ENCODE data around the gene TES. TPM values are rescaled to one million over a fixed set of nuclear protein-coding genes. Genes with fewer than 3 reads are reported as not detected.

Gene TES
- total and polyA plus RNA-seq, 4 donors, result 5.7 to 11.8 (median 7.5) TPM

- H3K27ac ChIP-seq (ENCODE audit: low read depth in 1 of 2, low read length in 2 of 2), result no peak overlapping the region
- no peak overlapping the region for H3K4me3 ChIP-seq (ENCODE audit: low read depth in 1 of 3, low read length in 3 of 3)
- DNase-seq (ENCODE audit: low spot score), result no peak
- TF ChIP-seq FOXA1 (IDR thresholded peaks at IDR 0.05) (peak; percentile 34), FOXA2 (IDR thresholded peaks at IDR 0.05) (peak; percentile 64), RXRA (IDR thresholded peaks at IDR 0.05) (peak in 1 of 2 donors; percentile 30), TAF1 (conservative IDR thresholded peaks at IDR 0.05) (no peak)
- no peaks in the 10 kb centered on the region for H3K9me3 ChIP-seq (ENCODE audit: control insufficient read depth in 4 of 4, low read length in 3 of 4)
- H3K36me3 ChIP-seq (ENCODE audit: control insufficient read depth in 4 of 4, insufficient read depth in 3 of 4, low read depth in 1 of 4, low read length in 3 of 4), result no peaks in the 10 kb centered on the region
- peaks cover 0 to 5% (median 4%) of the 10 kb centered on the region in 4 donors for H3K4me1 ChIP-seq (ENCODE audit: control insufficient read depth in 4 of 4, insufficient read depth in 4 of 4, low read length in 3 of 4)
- 48% methylated on average over 3 of the region's 3 CpGs for WGBS
- no peaks in the 10 kb centered on the region for H3K27me3 ChIP-seq (ENCODE audit: control insufficient read depth in 4 of 4, insufficient read depth in 4 of 4, low read length in 3 of 4)
- H3K9ac ChIP-seq (ENCODE audit: low read depth in 1 of 2, low read length in 2 of 2), result no peak overlapping the region
These were observed 6.7 kb downstream of the TES start for GRCh38 chr7:116216956-116217571.

GRCh38 chr7:116218051-116218645, 7.8 kb downstream of the TES start:
- WGBS, result 57% methylated on average over 4 of the region's 4 CpGs
- Histone ChIP-seq H3K9me3 (ENCODE audit: control insufficient read depth in 4 of 4, low read length in 3 of 4) (no peaks in the 10 kb centered on the region), H3K9ac (ENCODE audit: low read depth in 1 of 2, low read length in 2 of 2) (no peak overlapping the region), H3K27me3 (ENCODE audit: control insufficient read depth in 4 of 4, insufficient read depth in 4 of 4, low read length in 3 of 4) (no peaks in the 10 kb centered on the region), H3K4me3 (ENCODE audit: low read depth in 1 of 3, low read length in 3 of 3) (no peak overlapping the region), H3K4me1 (ENCODE audit: control insufficient read depth in 4 of 4, insufficient read depth in 4 of 4, low read length in 3 of 4) (peaks cover 0 to 5% (median 4%) of the 10 kb centered on the region in 4 donors), H3K27ac (ENCODE audit: low read depth in 1 of 2, low read length in 2 of 2) (no peak overlapping the region), H3K36me3 (ENCODE audit: control insufficient read depth in 4 of 4, insufficient read depth in 3 of 4, low read depth in 1 of 4, low read length in 3 of 4) (no peaks in the 10 kb centered on the region)
- TF ChIP-seq YY1 (IDR thresholded peaks at IDR 0.05) (peak; percentile 64), JUND (IDR thresholded peaks at IDR 0.05) (peak in 1 of 2 donors; percentile 51), MAX (IDR thresholded peaks at IDR 0.05) (no peak), ATF3 (IDR thresholded peaks at IDR 0.05) (no peak), FOXA2 (IDR thresholded peaks at IDR 0.05) (peak; percentile 64), TAF1 (conservative IDR thresholded peaks at IDR 0.05) (no peak), REST (IDR thresholded peaks at IDR 0.05) (no peak), NR2F2 (IDR thresholded peaks at IDR 0.05) (no peak), ZBTB33 (IDR thresholded peaks at IDR 0.05) (peak; percentile 22), FOXA1 (IDR thresholded peaks at IDR 0.05) (peak; percentile 8), SP1 (IDR thresholded peaks at IDR 0.05) (no peak), RAD21 (IDR thresholded peaks at IDR 0.05) (no peak), GABPA (IDR thresholded peaks at IDR 0.05 in 1 of 2, conservative IDR thresholded peaks at IDR 0.05 in 1 of 2) (no peak), HNF4A (conservative IDR thresholded peaks at IDR 0.05) (peak; percentile 8 to 48), HNF4G (IDR thresholded peaks at IDR 0.05) (no peak), RXRA (IDR thresholded peaks at IDR 0.05) (peak in 1 of 2 donors; percentile 43), CTCF (IDR thresholded peaks at IDR 0.05; ENCODE audit: low read depth, low read length, missing input control) (no peak), EGR1 (IDR thresholded peaks at IDR 0.05; ENCODE audit: low read depth in 2 of 2) (no peak)
- DNase-seq (ENCODE audit: low spot score), result no peak

Measured in liver (tissue), 9 donors.